CD4-positive, alpha-beta T cell treated with Interleukin-6 at 100 ng/mL for 8 hours (primary cell): ENCODE results near the gene DGCR6L.
"Not testable (repeated sequence)": the region's sequence is repeated elsewhere in the genome, so short reads cannot be mapped to it uniquely, and the experiment has no call there.

ENCODE experiments used
- DNase-seq: peaks from one replicate; pipeline ENCODE4 v3.0.0-alpha.2; 2020; ENCODE audit warnings: mixed read lengths, low spot score

Gene DGCR6L

DNA sequence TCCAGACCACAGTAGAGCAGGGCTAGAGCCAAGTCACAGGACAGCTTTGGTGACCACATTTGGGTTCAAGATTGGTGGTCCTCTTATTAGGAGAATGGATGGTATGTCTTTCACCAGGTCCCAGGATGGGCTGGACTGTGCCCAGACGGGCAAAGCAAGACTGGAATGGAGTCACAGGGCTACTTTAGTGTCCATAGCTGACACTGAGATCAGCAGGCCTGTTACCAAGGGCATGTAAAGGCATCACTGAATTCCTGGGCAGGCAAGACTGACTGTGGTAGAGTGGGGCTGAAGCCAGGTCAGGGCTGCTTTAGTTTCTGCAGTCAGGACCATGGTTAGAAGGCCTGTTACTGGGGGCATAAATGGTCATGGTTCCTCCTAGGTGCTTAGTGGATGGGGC lies 6.1 kb upstream of the DGCR6L start:
- DNase-seq: not testable (repeated sequence)

DNA sequence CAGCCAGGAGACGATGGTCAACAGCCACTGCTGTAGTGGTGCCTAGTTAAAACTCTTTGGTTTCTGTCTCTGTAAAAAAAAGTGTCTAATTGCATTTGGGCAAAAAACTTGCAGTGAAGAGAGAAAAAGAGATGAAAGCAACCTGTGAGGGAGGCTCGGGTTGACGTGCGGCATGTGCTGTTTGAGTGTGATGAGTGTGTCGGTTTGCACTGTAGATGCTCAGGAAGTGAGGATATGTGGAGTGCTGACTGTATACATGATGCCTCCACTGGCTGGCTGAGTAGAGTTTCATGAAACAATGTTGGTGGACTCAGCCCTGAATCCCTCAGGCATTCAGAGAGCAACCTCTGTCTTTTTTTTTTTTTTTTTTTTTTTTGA lies 4.3 kb upstream of the DGCR6L start:
- peak; percentile 53 for DNase-seq

DNA sequence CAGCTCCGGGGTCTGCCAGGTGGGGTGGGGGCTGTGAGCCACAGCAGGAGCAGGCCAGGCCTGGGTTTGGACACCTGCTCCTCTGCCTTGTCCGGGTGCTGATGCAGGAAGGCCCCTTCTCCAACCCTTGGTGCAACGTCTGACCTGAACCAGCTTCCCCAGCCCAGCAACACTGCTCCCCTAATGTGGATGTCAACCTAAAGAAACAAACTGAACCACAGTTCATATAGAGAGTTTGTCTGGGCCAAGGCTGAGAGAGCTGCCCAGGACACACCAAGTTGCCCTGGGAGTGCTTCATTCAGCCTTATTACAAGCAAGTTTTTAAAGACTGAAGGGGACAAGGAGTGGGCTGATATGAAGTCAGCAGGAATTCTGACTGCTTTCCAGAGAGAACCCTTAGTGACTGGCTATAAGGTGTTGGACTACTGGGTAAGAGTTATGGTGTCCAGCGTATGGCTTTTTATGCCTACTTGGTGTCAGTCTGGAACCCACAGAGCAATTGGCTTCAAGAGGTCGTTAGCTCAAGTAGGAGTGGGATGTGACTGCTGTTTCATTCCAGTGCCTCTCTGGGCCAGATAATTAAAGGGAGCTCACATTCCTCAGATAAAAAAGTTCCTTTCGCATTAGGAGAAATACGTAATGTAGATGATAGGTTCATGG lies 1.8 kb upstream of the DGCR6L start:
- not testable (repeated sequence) for DNase-seq

DNA sequence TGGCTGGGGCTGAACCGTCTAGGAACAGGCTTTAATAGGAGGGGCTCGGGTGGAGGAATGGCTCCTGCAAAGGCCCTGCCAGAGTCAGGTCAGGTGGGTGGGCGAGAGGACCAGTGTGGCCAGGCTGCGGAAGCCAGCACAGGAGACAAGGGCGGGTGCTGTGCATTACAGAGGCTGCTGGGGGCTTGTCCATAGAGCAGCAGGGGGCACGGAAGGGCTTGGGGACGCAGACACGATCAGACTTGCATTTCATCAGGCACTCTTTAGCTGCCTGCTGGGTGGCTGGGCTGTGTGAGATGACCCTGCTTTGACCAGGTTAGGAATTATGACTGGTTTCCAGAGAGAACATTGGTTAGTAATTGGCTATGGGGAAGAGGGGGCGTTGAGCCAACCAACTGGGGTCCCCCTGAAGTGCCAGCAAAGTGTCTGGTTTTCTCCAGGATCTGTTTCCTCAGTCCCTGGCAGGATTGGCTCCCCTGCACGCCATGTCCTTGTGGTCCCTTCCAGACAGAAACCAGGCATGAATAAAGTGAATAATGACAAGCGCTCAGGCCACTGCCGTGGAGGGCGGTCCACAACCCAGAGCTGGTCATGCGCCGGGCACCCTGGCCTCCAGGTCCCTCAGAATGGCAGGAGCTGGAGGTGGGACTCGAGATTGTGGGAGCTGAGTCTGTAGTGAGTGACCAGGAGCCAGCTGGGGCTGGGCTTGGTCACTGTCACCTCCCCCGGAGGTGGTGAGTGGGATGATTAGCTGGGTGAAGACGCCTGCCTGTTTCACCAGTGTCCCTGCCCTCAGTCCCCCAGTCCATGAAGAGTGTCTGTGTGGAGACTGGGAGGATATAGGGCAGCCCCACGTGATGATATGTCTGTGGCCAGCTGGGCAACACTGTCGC lies 1.0 kb upstream of the DGCR6L start:
- peak; percentile 0 for DNase-seq

DNA sequence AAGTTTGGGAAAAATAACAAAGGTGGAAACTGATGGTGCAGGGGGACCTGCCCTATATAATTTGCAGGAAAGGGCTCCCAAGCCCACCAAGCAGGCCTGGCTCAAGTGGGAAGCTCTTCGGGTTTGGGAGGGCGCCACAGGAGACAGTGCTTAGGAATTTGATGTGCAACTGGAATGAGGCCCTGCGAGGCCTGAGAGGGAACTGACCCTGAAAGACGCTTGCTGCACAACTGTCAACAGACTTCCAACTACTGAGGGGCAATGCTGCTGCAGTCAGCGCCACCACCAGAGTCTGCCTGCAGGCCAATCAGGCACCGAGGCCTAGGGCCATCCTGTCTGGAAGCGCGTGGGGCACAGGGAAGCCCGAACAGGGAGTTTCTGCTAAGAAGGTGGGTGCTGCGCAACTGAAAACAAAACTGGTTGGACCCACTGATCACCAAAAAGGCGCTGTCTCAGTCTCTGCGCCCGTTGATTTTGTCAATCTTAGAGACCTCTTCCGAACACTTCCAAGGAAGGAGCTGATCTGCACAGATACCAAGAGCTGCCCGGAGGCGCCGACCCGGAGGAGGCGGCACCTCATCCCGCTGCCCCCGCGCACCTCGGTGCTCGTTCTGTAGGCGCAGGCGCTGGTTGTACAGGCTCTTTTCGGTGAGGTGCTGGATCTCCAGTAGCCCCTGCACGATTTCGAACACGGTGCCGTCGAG lies 667 bp downstream of the DGCR6L start:
- DNase-seq: no peak

- DNase-seq: not testable (repeated sequence)
Measured at GRCh38 chr22:20318043-20318688, 1.7 kb downstream of the DGCR6L start.

- not testable (repeated sequence) for DNase-seq
Measured at GRCh38 chr22:20317402-20318042, 2.3 kb downstream of the DGCR6L start.

DNA sequence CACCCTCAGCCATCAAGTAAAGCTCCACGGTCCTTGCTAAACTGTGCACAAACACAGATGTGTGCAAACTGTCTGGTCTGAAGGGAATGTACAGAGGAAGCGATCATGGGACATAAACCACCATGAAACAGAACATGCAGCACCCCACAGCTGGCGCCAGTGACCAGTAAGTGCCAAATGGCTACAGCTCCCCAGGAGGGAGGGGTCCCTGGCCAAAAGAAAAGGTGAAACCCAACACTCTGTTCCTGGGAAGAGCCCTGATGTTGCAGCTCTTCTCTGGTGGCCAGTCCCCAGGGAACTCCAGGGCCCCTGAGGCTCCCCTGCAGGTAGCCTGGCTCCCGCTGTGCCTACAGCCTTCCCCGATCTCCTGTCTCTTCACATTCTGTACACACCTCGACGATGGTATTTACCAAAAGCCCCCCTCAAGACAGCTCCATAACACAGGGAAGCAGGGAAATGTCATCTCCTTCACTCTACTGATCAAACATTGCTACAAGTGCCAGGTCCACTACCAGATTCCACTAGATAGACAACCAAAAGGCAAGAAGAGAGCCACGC lies 2.9 kb downstream of the DGCR6L start:
- DNase-seq: no peak

DNA sequence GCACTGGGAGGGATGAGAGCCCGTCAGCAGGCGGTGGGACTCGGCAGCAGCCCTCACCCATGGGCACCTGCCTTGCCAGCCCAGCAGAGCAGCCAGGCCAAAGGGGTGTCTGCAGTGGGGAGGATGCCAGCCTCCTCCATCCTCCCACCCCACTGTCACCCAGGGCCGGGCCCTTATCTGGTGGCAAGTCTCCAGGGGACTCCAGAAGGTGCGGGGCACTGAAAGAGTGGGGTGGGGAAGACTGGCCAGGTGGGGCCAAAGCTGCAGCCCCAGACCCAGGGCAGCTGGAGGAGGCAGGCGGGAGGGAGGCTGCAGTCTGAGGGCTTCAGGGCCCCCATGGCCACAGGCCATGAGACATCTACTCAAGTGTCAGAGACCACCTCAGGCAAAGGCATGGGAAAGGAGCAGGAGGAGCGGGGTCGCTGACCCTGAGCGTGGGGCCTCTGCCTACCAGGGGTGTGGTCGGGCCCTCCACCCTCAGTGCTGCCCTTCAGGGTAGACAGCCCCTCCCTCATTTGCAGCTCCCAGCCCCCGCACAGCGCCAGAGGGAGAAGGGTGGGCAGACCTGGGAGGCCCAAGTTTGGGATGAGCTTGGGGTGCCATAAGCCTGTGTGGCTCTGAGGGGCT lies 3.5 kb downstream of the DGCR6L start:
- DNase-seq: no peak

GRCh38 chr22:20315337-20316216 lies 4.3 kb downstream of the DGCR6L start:
- DNase-seq: no peak

DNA sequence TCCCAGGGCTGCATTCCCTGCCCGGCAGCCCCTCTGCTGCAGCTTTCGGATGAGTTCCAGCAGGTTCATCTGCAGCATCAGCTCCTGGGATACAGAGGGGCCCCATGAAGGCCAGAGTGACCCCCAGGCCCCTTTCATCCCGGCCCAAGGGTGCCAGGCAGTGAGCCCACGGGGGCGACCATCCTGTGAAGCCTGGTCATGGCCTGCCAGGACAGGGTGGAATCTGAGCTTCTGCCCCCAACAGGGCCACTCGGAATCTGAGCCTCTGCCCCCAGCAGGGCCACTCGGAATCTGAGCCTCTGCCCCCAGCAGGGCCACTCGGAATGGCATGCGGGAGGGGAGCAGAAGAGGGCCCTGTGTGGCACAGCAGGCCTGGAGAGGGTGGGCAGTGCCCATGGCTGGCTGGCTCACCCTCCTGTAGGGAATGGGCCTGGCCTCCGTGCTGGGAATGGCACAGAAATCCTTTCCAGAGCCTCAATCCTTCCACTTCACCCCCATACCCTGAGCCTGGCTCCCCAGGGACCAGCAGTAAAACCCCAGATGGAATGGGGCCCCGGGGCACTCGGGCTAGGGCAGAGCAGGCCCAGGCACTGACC lies 5.0 kb downstream of the DGCR6L start:
- not testable (repeated sequence) for DNase-seq

DNA sequence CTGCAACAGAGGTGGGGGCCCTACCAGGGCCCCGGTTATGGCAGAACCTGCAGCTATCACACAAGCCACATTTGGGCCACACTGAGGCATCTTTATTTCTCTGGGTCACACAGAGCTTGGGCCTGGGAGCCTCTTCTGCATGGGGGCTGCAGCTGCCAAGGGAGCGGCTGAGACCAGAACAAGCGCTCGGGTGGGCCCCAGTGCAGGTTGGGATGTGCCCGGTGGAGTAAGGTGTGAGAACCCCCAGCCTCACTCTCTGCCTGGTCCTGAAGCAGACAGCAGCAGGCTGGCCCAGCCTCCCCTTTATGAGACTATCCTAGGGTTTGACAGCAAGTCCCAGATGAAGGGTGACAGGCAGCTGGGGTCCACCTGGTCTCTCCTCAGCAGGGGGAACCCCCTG lies 5.7 kb downstream of the DGCR6L start:
- DNase-seq: not testable (repeated sequence)

DNA sequence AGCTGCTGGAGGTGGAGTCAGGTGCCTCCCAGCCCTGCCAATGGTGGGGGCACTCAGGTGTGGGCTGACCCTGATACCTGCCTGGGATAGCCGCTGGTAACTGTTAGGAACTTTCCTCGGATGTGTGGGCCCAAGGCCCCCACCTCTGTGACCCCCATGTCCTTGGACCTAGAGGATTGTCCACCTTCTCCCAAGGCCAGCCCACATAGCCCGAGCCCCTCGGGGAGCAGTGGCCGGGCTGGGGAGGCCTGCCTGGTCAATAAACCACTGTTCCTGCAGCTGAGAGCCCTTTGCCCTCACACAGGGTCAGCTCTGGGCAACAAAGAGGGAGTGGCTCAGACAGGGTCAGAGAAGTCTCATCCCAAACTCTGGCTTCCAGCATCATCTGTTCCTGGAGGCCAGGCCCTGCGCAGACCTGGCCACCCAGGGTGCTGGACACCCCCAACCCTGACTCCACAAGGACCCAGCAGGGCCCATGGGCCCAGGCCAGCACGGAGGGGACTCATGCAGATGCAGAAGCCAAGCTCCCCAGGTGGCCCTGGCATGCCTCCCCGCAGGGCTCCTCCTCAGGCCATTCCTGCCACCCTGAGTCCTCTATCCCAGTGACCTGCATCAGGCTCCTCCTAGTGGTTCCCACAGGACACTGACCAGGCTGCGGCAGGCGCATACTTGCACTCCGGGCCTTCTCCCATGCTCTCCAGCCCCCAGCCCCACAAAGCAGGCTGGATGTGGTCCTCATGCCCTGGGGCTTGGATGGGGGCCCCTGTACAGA lies 6.4 kb downstream of the DGCR6L start:
- not testable (repeated sequence) for DNase-seq

GRCh38 chr22:20312396-20313191 lies 7.3 kb downstream of the DGCR6L start:
- DNase-seq: peak; percentile 0

- DNase-seq: not testable (repeated sequence)
Measured at GRCh38 chr22:20311249-20312062, 8.4 kb downstream of the DGCR6L start.

GRCh38 chr22:20310773-20311172 lies 9.1 kb downstream of the DGCR6L start:
- DNase-seq: not testable (repeated sequence)

DNA sequence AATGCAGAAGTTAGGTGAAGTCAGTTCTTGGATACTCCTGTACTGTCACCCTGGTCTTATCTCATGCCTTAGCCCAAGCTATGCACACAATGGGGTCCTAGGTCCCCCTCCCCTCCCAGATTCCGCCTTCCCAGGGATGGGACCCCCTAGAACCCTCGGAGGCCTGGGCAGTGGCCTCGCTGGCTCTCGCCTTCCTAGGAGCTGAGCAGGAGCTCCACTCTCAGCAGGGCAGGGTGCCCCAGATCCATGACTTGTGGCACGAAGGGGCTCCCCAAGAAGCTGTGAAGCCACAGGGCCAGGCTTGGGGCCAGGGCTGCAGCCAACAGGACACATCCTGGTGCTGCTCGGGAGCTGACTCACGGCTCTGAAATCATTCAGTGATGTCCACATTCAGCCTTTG lies 9.7 kb downstream of the DGCR6L start:
- not testable (repeated sequence) for DNase-seq
